Measurements from ENCODE around the gene PSMG4.

The PSMG4 gene

GRCh38 chr6:3277851-3278416 lies 19.2 kb downstream of the PSMG4 start:
- no peak for DNase-seq

GRCh38 chr6:3278691-3279090 lies 19.9 kb downstream of the PSMG4 start:
- no peak for DNase-seq

GRCh38 chr6:3280091-3280490 lies 21.3 kb downstream of the PSMG4 start:
- no peak for DNase-seq

GRCh38 chr6:3280866-3281465 lies 22.2 kb downstream of the PSMG4 start:
- no peak for DNase-seq

DNA sequence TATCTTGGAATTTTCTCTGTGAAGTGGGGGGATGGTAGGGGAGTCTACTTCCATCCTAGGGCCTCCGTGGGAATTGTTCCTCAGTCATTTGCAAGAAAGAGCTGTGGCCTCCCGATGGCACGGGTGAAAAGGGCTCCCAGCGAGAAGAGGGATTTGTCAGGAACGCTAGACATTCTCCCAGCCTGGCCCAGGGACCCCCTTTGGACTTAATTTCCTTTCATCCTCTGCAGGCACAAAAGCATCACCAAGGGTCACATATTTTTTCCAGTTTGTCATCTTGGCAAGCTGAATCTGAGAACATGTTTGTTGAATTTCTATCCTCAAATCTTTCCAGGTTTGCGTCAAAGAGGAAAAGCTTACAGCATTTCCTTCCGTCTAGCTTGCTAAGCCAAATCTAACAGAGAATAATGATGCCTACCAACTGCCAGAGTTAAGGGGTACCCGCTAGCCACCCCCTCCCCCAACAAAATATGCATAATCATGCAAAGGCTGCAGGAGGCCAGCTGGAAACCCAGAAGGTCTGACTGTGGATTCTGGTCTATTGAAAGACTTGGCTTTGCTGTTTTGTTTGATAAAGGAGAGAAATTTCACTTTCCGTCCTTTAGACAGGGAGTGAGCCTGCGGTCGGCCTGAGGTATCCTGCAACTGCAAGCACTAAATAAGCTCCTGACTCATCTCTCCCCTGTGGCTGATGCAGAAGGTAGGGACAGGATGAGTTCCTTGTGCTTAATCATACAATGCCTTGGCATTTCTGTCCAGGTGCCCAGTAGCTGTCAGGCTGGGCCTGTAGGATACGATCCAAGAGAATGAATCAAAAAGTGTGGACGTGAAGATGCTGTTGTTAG lies 23.1 kb downstream of the PSMG4 start:
- DNase-seq = no peak

- no peak for DNase-seq
These were observed 23.9 kb downstream of the PSMG4 start for GRCh38 chr6:3282476-3283236.

- no peak for DNase-seq
These were observed 24.5 kb downstream of the PSMG4 start for GRCh38 chr6:3283241-3283640.

DNA sequence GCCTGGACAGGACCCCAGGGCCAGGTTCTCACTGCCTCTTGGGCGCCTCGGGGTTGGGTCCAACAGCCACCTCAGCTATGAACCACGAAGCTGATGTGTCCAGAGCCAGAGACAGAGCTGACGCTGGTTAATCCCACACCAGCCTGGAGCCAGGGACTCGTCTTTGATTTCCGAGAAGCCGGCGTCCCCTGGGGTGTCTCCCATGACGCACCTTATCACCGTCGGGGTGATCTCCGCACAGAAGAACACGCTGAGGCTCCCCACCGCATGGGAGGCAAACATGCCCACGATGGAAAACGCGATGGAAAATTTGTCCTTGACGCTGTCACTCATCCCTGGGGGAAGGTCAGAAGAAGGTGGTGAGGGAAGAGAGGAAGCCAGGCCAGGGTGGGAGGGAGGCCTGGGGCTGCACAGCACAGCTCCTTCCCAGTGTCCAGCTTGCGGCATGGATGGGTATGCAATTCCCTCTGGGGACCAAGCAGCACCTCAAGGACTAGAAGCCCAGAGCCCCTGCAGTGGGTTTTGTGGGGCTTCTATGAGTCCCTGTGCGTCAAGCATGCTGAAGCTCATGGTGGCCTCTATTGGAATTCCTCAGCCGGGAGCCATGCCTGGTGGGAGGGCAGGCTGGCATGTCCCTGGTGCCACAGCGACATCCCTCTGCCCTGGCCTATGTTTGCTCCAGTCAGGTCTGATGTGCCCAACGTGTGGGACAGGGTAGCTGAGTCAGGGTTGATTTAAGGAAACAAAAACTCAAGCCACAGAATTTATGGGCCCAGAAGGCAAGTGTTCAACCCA lies 25.1 kb downstream of the PSMG4 start:
- no peak for DNase-seq

GRCh38 chr6:3284436-3284876 lies 25.7 kb downstream of the PSMG4 start:
- peak; percentile 16 for DNase-seq

DNA sequence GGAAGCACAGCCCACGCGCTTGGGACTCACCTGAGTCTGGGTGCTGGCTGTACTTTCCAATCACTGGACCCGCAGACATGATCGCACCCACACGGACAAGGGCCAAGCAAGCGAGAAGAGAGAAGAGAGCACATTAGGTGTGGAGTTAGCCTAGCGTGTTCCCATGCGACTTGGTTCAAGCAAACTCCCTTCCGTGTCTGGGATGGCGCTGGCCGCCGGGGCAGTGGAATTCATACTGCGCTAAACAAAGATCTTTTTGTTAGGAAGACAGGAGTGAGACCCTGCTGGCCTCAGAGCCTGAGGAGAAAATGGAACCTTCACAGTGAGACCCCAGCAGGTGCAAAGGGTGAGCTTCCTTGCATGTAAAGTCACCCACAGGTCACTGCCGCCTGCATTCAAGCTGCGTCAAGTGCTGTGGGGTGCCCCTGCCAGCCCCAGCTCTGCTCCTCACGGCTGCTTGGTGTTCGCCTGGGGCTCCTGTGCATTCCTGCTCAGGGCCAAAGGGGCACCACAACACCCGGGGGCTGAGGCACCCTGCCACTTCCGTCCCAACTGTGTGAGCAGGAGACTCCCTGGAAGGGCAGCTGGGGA lies 26.4 kb downstream of the PSMG4 start:
- DNase-seq = no peak

GRCh38 chr6:3285732-3286131 lies 27.0 kb downstream of the PSMG4 start:
- DNase-seq = no peak

DNA sequence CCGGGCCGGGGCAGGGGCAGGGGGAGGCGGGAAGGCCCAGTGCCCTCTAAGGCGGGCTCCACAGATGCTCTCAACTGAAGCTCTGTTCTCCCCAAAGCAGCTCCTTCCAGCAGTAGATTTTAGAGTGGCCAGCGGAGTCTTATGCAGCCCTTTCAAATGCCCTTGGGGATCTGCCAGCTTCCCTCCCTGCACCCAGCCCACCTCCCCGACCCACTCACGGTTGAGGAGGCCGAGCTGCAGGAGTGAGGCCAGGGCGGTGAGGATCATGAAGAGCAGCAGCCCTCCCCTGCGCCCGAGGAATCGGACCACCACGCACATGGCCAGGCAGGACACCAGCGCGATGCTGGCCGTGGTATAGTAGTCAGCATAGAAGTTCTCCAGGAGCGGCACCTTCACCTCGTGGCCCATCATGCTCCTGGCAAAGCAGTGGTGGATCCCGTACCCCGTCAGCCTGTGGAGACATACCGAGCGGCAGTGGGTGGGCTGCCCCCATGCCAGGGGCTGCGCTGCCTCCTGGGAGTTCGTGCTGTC lies 28.0 kb downstream of the PSMG4 start:
- DNase-seq = no peak

GRCh38 chr6:3287308-3287707 lies 28.6 kb downstream of the PSMG4 start:
- no peak for DNase-seq

- no peak for DNase-seq
These were observed 29.4 kb downstream of the PSMG4 start for GRCh38 chr6:3287976-3288707.

GRCh38 chr6:3288711-3289663 lies 30.2 kb downstream of the PSMG4 start:
- no peak for DNase-seq

GRCh38 chr6:3289664-3290055 lies 30.9 kb downstream of the PSMG4 start:
- DNase-seq = no peak

DNA sequence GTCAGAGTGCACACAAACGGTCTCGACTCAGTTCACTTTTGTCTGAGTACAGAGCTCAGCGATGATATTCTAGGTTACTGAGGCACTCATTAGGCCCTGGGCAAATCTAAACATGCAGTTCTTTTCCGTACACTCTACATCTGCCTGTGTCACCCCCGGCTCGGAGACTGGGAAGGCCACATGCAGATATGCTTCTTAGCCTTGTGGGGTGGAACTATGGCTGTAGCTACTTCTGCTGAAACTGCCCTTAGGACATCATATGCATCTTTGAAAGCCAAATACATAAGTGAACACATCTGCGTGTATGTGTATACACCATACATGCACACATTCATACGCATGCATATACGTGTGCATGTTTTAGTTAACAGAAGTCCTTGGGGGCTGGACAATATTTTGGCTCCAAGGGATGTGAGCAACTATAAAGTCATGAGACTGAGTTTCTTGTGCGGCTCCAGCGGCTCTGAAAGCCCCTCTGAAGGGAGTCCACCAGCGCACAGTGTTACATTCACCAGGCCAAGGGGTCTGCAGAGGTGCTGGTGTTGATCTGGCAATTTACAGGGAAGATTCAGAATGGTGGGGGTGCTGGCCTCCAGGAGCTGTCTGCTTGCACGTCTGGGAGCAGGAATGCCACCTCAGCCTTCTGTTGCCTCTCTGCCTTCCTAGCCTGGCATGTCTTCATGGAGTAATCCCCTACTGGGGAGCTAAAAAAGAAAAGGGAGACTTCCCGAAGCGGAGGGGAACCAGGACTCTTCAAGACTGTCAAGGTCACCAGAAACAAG lies 31.6 kb downstream of the PSMG4 start:
- no peak for DNase-seq

DNA sequence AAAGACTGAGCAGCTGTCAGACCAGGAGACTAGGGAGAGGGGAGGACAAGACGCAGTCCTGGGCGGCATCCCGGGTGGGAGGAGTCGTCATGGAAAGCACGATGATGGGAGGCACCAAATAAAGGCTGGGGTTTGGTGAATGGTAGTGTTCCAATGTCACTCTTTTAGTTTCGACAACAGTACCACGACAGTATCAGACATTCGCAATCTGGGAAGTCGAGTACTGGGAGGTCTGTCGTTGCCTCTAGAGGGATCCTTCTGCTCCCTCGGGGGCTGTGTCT lies 32.1 kb downstream of the PSMG4 start:
- DNase-seq = no peak

DNA sequence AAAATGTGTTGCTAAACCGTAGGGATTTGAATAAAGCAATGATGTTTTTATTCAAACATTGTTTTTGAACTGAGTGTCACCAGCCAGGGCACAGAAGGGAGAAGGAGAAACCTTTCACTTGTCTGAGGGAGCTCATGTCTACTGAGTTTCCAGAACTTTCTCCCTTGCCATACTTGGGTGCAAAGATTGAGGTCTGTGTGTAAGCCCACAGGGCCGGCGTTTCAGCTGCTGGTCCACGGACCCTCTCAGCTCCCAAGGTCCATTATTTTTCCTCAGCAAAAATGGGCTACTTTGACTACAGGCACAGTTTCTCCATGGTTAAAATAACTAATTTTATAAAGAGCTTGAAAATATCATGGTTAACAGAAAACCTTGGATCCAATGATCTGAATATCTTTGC lies 32.6 kb downstream of the PSMG4 start:
- DNase-seq = no peak
